ENCODE data around the gene C11orf87.

Gene C11orf87

DNA sequence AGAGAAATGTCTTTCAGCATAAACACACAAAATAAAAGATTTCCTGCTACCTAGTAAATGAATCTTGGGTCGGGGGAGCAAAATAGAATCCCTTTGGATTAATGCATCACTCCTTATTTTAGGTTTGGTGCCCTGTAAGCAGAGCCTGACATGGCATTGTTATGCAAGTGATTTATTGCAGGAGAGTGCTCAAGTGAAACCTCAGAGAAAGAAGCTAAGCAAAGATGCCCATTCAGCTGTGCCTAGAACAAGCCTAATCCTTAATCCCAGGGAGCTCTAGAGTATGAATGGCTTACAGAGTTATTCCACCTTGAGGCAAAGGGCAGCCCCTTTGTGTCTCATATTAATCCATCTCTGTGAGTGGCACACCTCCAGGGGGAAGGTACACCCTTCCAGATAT is 21.1 kb downstream of the C11orf87 start:
- no peak for DNase-seq

DNA sequence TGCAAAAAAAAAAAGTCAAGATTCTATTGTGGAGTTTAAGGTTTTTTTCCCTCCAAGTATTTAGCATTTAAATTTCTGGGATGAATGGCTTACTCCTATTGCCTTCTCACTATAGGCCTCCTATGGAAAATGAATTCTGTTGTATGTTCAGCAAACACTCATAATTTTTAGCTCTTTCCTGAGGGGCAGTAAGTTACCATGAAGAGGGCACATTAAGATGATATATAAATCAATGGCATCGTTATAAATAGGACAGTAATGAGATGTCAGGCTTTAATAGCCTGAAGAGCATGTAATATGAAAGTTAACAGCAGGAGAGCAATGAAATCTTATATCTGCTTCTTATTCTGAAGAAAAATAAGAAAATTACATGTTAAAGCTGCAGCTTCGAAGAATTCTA is 32.9 kb downstream of the C11orf87 start:
- no peak for DNase-seq
